ENCODE measurements around the gene CTSW.
A peak's percentile ranks its signal among the peaks of the same experiment; 100 is the strongest.

Gene CTSW

GRCh38 chr11:65912845-65913244 is 33.2 kb downstream of the CTSW start:
- Histone ChIP-seq H3K4me3 (ENCODE audit: insufficient read depth in 1 of 2, low read depth in 1 of 2, low read length in 2 of 2) (peak overlapping the region in 1 of 2 experiments; percentile 23), H3K9me3 (ENCODE audit: control insufficient read depth, low read length) (no peaks in the 10 kb centered on the region), H4K91ac (ENCODE audit: low read length) (peak overlapping the region; percentile 83), H2AFZ (ENCODE audit: low read depth, low read length) (no peak overlapping the region), H3K27ac (ENCODE audit: low read length, poor library complexity, severe bottlenecking) (peak overlapping the region; percentile 51), H2BK120ac (ENCODE audit: low read depth, low read length) (peak overlapping the region; percentile 54), H3K79me1 (replicated peaks; ENCODE audit: low read length, poor library complexity, severe bottlenecking) (peaks cover 14% of the 10 kb centered on the region), H3K23ac (ENCODE audit: low read length in 2 of 2) (no peak overlapping the region), H2BK15ac (ENCODE audit: low read depth, poor library complexity, severe bottlenecking) (peak overlapping the region; percentile 60), H2BK5ac (ENCODE audit: low read depth, low read length, poor library complexity, severe bottlenecking) (peak overlapping the region; percentile 51), H3K36me3 (ENCODE audit: control insufficient read depth in 1 of 2, insufficient read depth in 2 of 2, low read depth in 1 of 2, low read length in 2 of 2) (peaks cover 9 to 13% of the 10 kb centered on the region in 2 experiments), H3K9ac (ENCODE audit: low read length) (peak overlapping the region; percentile 89), H3K4me1 (ENCODE audit: control insufficient read depth, insufficient read depth, low read depth, low read length) (peaks cover 57% of the 10 kb centered on the region), H3K4me2 (ENCODE audit: low read length, poor library complexity, severe bottlenecking) (no peak overlapping the region), H2AK5ac (ENCODE audit: low read length, severe bottlenecking) (peak overlapping the region; percentile 96), H3K14ac (ENCODE audit: low read length in 2 of 2) (no peak overlapping the region), H3K27me3 (ENCODE audit: control insufficient read depth in 1 of 2, insufficient read depth in 1 of 2, low read length in 2 of 2) (no peaks in the 10 kb centered on the region), H4K8ac (ENCODE audit: low read length) (peak overlapping the region; percentile 69), H3K4ac (ENCODE audit: low read depth in 1 of 2, low read length in 2 of 2) (peak overlapping the region; percentile 72 to 75), H2BK12ac (ENCODE audit: low read length in 2 of 2) (peak overlapping the region; percentile 87 to 92), H3K18ac (ENCODE audit: low read depth in 1 of 2, low read length in 2 of 2) (peak overlapping the region; percentile 74 to 79)
- peak; percentile 78 for DNase-seq
- 87% methylated on average over 4 of the region's 4 CpGs for WGBS

- H3K4me1 ChIP-seq (ENCODE audit: control insufficient read depth, insufficient read depth, low read depth, low read length) = peaks cover 63% of the 10 kb centered on the region
- 31% methylated on average over 9 of the region's 10 CpGs for WGBS
- H3K14ac ChIP-seq (ENCODE audit: low read length in 2 of 2) = peak overlapping the region in 1 of 2 experiments; percentile 84
- no peaks in the 10 kb centered on the region for H3K27me3 ChIP-seq (ENCODE audit: control insufficient read depth in 1 of 2, insufficient read depth in 1 of 2, low read length in 2 of 2)
- H3K4me3 ChIP-seq (ENCODE audit: insufficient read depth in 1 of 2, low read depth in 1 of 2, low read length in 2 of 2) = peak overlapping the region in 1 of 2 experiments; percentile 4
- H3K4me2 ChIP-seq (ENCODE audit: low read length, poor library complexity, severe bottlenecking) = peak overlapping the region; percentile 55
- no peaks in the 10 kb centered on the region for H3K9me3 ChIP-seq (ENCODE audit: control insufficient read depth, low read length)
- H3K9ac ChIP-seq (ENCODE audit: low read length) = peak overlapping the region; percentile 87
- no peak overlapping the region for H2AFZ ChIP-seq (ENCODE audit: low read depth, low read length)
- H2BK15ac ChIP-seq (ENCODE audit: low read depth, poor library complexity, severe bottlenecking) = peak overlapping the region; percentile 96
- peak overlapping the region; percentile 99 for H3K27ac ChIP-seq (ENCODE audit: low read length, poor library complexity, severe bottlenecking)
- peak overlapping the region; percentile 99 for H4K8ac ChIP-seq (ENCODE audit: low read length)
- H3K79me1 ChIP-seq (replicated peaks; ENCODE audit: low read length, poor library complexity, severe bottlenecking) = peaks cover 14% of the 10 kb centered on the region
- peak overlapping the region; percentile 100 for H2BK120ac ChIP-seq (ENCODE audit: low read depth, low read length)
- H4K91ac ChIP-seq (ENCODE audit: low read length) = peak overlapping the region; percentile 100
- H3K18ac ChIP-seq (ENCODE audit: low read depth in 1 of 2, low read length in 2 of 2) = peak overlapping the region; percentile 98 to 99
- peak overlapping the region; percentile 100 for H2AK5ac ChIP-seq (ENCODE audit: low read length, severe bottlenecking)
- peaks cover 11 to 18% of the 10 kb centered on the region in 2 experiments for H3K36me3 ChIP-seq (ENCODE audit: control insufficient read depth in 1 of 2, insufficient read depth in 2 of 2, low read depth in 1 of 2, low read length in 2 of 2)
- peak; percentile 51 for DNase-seq
- peak overlapping the region; percentile 99 for H2BK5ac ChIP-seq (ENCODE audit: low read depth, low read length, poor library complexity, severe bottlenecking)
- H3K4ac ChIP-seq (ENCODE audit: low read depth in 1 of 2, low read length in 2 of 2) = peak overlapping the region; percentile 97
- peak overlapping the region; percentile 94 to 100 for H2BK12ac ChIP-seq (ENCODE audit: low read length in 2 of 2)
- H3K23ac ChIP-seq (ENCODE audit: low read length in 2 of 2) = peak overlapping the region; percentile 3 to 92
Measured at GRCh38 chr11:65915101-65915820, 35.6 kb downstream of the CTSW start.

- Histone ChIP-seq H3K27ac (ENCODE audit: low read length, poor library complexity, severe bottlenecking) (peak overlapping the region; percentile 99), H2BK15ac (ENCODE audit: low read depth, poor library complexity, severe bottlenecking) (no peak overlapping the region), H2AFZ (ENCODE audit: low read depth, low read length) (no peak overlapping the region), H3K9me3 (ENCODE audit: control insufficient read depth, low read length) (no peaks in the 10 kb centered on the region), H3K23ac (ENCODE audit: low read length in 2 of 2) (no peak overlapping the region), H3K79me1 (replicated peaks; ENCODE audit: low read length, poor library complexity, severe bottlenecking) (peaks cover 16% of the 10 kb centered on the region), H3K36me3 (ENCODE audit: control insufficient read depth in 1 of 2, insufficient read depth in 2 of 2, low read depth in 1 of 2, low read length in 2 of 2) (peaks cover 17 to 24% of the 10 kb centered on the region in 2 experiments), H3K4me3 (ENCODE audit: insufficient read depth in 1 of 2, low read depth in 1 of 2, low read length in 2 of 2) (peak overlapping the region; percentile 25 to 98), H4K91ac (ENCODE audit: low read length) (peak overlapping the region; percentile 91), H3K27me3 (ENCODE audit: control insufficient read depth in 1 of 2, insufficient read depth in 1 of 2, low read length in 2 of 2) (no peaks in the 10 kb centered on the region), H2BK120ac (ENCODE audit: low read depth, low read length) (peak overlapping the region; percentile 89), H3K9ac (ENCODE audit: low read length) (peak overlapping the region; percentile 98), H3K4me2 (ENCODE audit: low read length, poor library complexity, severe bottlenecking) (peak overlapping the region; percentile 55), H2BK12ac (ENCODE audit: low read length in 2 of 2) (peak overlapping the region; percentile 65 to 75), H4K8ac (ENCODE audit: low read length) (peak overlapping the region; percentile 86), H3K4ac (ENCODE audit: low read depth in 1 of 2, low read length in 2 of 2) (peak overlapping the region; percentile 93 to 95), H3K4me1 (ENCODE audit: control insufficient read depth, insufficient read depth, low read depth, low read length) (peaks cover 68% of the 10 kb centered on the region), H2BK5ac (ENCODE audit: low read depth, low read length, poor library complexity, severe bottlenecking) (peak overlapping the region; percentile 95), H2AK5ac (ENCODE audit: low read length, severe bottlenecking) (peak overlapping the region; percentile 93), H3K18ac (ENCODE audit: low read depth in 1 of 2, low read length in 2 of 2) (peak overlapping the region; percentile 97 to 98), H3K14ac (ENCODE audit: low read length in 2 of 2) (no peak overlapping the region)
- WGBS = 0% methylated on average over 12 of the region's 13 CpGs
- DNase-seq = peak; percentile 99
Measured at GRCh38 chr11:65915821-65916251, 36.2 kb downstream of the CTSW start.

GRCh38 chr11:65916391-65916790 is 36.8 kb downstream of the CTSW start:
- Histone ChIP-seq H3K27ac (ENCODE audit: low read length, poor library complexity, severe bottlenecking) (peak overlapping the region; percentile 99), H2AFZ (ENCODE audit: low read depth, low read length) (no peak overlapping the region), H4K91ac (ENCODE audit: low read length) (peak overlapping the region; percentile 91), H3K4me1 (ENCODE audit: control insufficient read depth, insufficient read depth, low read depth, low read length) (peaks cover 69% of the 10 kb centered on the region), H3K14ac (ENCODE audit: low read length in 2 of 2) (no peak overlapping the region), H2AK5ac (ENCODE audit: low read length, severe bottlenecking) (peak overlapping the region; percentile 93), H3K23ac (ENCODE audit: low read length in 2 of 2) (peak overlapping the region in 1 of 2 experiments; percentile 71), H3K27me3 (ENCODE audit: control insufficient read depth in 1 of 2, insufficient read depth in 1 of 2, low read length in 2 of 2) (no peaks in the 10 kb centered on the region), H3K4ac (ENCODE audit: low read depth in 1 of 2, low read length in 2 of 2) (peak overlapping the region; percentile 93 to 95), H3K9me3 (ENCODE audit: control insufficient read depth, low read length) (no peaks in the 10 kb centered on the region), H3K79me1 (replicated peaks; ENCODE audit: low read length, poor library complexity, severe bottlenecking) (peaks cover 16% of the 10 kb centered on the region), H3K4me2 (ENCODE audit: low read length, poor library complexity, severe bottlenecking) (peak overlapping the region; percentile 1), H2BK15ac (ENCODE audit: low read depth, poor library complexity, severe bottlenecking) (peak overlapping the region; percentile 98), H2BK5ac (ENCODE audit: low read depth, low read length, poor library complexity, severe bottlenecking) (peak overlapping the region; percentile 95), H4K8ac (ENCODE audit: low read length) (peak overlapping the region; percentile 86), H3K36me3 (ENCODE audit: control insufficient read depth in 1 of 2, insufficient read depth in 2 of 2, low read depth in 1 of 2, low read length in 2 of 2) (peaks cover 22 to 26% of the 10 kb centered on the region in 2 experiments), H2BK12ac (ENCODE audit: low read length in 2 of 2) (peak overlapping the region; percentile 75 to 95), H3K4me3 (ENCODE audit: insufficient read depth in 1 of 2, low read depth in 1 of 2, low read length in 2 of 2) (peak overlapping the region in 1 of 2 experiments; percentile 98), H3K9ac (ENCODE audit: low read length) (peak overlapping the region; percentile 98), H3K18ac (ENCODE audit: low read depth in 1 of 2, low read length in 2 of 2) (peak overlapping the region; percentile 81 to 97), H2BK120ac (ENCODE audit: low read depth, low read length) (peak overlapping the region; percentile 89)
- WGBS = 64% methylated on average over 6 of the region's 7 CpGs
- DNase-seq = no peak
